GM19372 (cell line): ENCODE results near the gene IL4R.
"Not testable (repeated sequence)": the region's sequence is repeated elsewhere in the genome, so short reads cannot be mapped to it uniquely, and the experiment has no call there.

Experiments
- ATAC-seq: cut with Tn5 transposase; IDR thresholded peaks from one replicate; pipeline ENCODE4 v1.9.1; 2021; ENCODE audit warnings: mild to moderate bottlenecking, low read depth, moderate library complexity; ENCODE audit not compliant: unreplicated experiment

IL4R gene

DNA sequence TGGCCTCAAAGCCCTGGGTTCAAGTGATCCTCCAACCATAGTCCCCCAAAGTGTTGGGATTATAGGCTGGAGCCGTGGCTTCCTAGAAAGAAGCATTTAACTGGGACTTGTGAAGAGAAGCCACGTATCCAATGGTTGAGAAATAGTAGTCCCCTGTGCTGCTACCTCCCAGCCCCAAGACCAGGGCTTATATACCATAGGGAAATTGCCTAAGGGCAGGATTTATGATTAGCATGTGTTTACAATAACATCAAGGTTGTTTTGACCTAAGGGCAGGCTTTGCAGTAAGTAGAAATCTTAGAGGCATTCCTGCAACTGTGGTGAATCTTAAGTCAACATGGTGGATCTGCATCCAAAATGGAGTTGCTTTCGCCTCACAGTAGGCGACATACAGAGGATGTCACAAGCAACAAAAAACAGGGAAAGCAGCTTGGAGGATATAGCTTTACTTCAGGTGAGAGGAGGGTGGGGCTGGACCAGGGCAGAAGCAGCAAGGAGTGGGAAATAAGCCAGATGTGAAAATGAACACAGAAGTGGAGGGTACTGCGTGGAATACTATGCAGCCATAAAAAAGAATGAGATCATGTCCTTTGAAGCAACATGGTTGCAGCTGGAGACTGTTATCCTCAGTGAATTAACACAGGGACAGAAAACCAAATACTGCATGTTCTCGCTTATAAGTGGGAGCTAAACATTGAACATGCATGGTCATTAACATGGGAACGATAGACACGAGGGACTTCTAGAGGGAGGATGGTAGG, 26.5 kb upstream of the IL4R start:
- no peak for ATAC-seq

DNA sequence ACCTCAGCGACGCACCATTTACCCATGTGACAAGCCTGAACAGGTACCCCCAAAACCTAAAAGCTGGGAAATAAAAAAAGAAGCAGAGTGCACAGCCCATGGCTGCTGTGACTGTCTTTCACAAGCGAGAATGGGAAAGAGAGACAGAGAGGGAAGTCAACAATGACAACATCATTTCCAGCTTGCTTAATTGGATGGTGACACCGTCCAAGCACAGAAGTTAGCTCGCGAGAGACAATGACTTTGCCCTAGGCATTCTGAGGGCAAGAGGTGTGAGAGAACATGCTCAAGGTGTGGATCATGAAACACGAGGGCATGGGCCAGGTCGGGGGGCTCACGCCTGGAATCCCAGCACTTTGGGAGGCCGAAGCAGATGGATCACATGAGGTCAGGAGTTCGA, 25.9 kb upstream of the IL4R start:
- no peak for ATAC-seq

DNA sequence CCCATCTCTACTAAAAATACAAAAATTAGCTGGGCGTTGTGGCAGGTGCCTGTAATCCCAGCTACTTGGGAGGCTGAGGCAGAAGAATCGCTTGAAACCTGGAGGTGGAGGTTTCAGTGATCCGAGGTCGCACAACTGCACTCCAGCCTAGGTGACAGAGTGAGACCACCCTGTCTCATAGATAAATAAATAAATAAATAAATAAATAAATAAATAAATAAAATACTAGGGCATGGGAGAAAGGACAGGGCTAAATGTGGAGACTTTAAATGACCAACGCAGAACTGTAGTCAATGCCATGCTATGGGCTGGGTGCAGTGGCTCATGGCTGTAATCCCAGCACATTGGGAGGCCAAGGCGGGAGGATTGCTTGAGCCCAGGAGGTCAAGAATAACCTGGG, 25.5 kb upstream of the IL4R start:
- ATAC-seq = not testable (repeated sequence)

DNA sequence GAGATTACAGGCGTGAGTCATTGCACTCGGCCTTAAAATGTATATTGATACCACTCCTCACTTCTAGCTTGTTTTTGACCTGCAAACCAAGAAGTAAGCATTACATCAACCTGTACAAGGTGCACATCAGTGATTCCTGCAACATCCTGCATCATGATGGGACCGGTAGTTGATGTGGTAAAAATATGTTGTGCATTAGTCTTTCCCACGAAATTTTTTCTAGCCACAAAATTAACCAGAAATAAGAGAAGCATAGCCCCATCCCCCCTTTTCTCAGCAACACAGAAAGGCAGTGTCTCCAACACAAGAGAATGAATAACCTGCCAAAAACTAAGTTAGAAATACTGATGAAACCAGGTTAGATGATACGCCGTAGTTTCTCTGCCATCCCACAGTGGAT, 24.1 kb upstream of the IL4R start:
- no peak for ATAC-seq

- no peak for ATAC-seq
Measured at GRCh38 chr16:27290562-27290961, 23.2 kb upstream of the IL4R start.

DNA sequence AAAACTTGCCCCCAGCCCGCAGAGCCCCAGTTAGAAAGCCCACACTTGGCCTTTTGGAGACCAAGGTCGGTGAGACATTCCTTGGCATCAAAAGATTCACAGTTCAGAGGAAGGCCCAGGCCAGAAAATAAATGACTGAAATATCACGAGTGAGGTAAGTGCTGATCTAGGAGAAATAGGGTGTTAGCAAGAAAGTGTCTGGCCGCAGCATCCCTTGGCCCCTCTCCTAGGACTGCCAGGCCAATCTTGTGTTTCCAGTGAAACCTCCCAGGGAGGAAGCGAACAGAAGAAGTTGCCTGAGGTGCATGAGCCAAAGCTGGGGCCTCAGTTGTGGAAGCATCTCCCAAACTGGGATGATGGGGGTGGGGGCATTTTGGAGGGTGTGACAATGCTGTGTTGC, 22.7 kb upstream of the IL4R start:
- no peak for ATAC-seq

DNA sequence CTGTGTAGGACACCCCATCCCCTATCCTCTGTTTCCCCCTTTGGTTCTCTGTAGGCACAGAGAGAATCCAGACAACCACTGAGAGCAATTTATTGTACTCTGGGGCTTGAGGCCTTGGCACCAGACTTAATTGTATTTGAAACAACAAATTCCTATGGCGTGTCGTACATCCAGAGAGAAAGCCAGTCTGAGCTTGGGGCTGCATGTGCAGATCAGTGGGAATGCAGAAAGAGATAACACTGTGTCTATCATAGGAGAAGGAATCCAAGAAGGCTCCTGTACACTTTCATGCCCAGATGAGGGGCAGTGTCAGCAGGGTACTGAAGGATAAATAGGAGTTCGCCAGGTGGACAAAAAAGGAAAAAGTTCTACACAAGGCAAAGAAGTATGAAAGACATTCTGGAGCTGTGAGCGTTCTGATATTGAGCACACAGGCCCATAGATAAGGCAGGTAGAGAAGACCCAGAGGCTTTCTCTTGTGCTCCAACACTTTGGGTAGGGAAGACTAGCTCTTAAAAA, 22.0 kb upstream of the IL4R start:
- no peak for ATAC-seq

DNA sequence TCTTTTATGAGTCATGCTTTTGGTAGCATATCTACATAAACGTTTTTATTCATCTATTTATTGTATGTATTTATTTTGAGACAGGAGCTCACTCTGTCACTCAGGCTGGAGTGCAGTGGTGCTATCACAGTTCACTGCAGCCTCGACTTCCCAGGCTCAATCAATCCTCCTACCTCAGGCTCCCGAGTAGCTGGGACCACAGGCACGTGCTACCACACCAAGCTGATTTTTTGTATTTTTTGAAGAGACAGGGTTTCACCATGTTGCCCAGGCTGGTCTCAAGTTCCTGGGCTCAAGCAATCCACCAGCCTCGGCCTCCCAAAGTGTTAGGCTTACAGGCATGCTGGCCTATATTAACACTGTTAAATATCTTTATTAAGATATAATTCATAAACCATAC, 20.4 kb upstream of the IL4R start:
- no peak for ATAC-seq

- ATAC-seq = no peak
Measured at GRCh38 chr16:27298132-27298531, 15.6 kb upstream of the IL4R start.

DNA sequence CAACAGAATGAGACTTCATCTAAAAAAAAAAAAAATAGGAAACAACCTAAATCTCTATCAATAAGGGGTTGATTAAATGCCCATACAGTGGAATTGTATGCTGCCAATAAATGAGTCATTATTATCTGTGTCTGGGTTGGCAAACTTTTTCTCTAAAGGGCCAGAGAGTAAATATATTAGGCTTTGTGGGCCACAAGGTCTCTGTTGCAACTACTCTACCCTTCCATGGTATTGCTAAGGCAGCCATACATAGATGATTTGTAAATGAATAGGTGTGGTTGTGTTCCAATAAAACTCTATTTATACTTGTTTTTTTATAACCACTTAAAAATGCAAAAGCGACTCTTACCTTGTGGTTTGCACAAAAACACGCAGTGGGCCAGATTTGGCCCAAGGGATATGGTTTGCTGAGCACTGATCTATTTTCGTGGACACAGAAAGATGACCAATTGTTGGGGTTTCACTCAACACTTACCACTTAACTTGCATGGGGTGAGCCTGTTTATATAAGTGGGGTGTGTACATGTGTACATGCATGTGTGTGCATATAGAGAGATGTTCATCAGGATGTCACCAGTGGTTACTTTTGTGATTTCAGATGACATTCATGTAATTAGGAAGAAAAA, 12.4 kb upstream of the IL4R start:
- ATAC-seq = no peak

DNA sequence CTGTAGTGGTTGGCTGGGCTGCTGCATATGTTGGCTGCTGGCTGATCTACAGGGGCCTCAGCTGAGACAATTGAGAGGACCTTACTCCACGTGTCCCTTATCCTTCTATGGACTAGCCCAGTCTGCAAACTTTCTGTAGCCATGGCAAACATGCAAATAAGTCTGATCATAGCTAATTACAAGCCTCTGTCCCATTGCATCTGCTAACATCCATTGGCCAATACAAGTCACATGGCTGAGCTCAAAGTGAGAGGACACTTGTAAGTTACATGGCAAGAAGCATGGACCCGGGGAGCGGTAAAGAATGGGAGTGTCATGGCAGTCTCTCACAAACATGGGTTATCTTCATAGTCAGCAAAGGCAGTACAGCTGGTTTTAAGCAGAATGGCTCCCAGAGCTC, 11.6 kb upstream of the IL4R start:
- ATAC-seq = no peak

- no peak for ATAC-seq
Measured at GRCh38 chr16:27303256-27304100, 10.3 kb upstream of the IL4R start.

- ATAC-seq = no peak
Measured at GRCh38 chr16:27304102-27304501, 9.7 kb upstream of the IL4R start.

DNA sequence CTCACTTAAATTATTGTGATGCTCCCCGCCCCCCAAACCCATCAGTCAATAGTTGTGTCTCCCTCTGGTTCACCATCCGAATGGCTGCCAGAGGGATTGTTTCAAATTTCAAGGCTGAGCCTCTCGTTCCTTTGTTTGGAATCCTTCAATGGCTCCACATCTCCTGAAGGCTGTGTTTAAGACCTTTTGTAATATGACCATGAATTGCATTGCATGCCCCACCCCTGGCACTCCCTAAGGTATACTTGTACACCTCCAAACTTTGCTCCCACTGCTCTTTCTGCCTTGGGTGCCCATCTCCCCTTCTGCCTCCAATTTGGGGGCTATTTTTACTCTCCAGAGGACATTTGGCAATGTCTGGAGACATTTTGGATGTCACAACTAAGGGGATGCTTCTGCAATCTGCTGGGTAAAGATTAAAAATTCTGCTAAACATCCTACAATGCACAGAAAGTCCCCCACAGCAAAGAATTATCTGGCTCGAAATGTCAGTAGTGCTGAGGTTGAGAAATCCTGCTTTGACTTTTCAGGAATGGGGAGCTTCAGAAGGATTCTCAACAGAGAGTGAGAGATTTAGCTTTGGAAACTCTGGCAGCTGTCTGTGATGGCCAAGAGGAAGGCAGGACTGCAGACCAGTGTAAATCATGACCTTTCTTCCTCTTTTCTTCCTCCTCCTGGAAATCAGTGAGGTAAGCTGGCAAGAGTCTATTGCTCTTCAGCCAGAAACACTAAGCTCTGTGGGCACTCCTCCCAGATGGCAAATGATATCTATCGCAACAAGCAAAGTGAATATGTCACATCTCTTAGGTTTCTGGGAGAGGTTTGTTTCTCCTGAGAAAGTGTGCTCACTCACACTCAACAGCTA, 8.7 kb upstream of the IL4R start:
- no peak for ATAC-seq

- ATAC-seq = no peak
Measured at GRCh38 chr16:27305839-27306442, 7.8 kb upstream of the IL4R start.

GRCh38 chr16:27308792-27309191, 5.0 kb upstream of the IL4R start:
- no peak for ATAC-seq

DNA sequence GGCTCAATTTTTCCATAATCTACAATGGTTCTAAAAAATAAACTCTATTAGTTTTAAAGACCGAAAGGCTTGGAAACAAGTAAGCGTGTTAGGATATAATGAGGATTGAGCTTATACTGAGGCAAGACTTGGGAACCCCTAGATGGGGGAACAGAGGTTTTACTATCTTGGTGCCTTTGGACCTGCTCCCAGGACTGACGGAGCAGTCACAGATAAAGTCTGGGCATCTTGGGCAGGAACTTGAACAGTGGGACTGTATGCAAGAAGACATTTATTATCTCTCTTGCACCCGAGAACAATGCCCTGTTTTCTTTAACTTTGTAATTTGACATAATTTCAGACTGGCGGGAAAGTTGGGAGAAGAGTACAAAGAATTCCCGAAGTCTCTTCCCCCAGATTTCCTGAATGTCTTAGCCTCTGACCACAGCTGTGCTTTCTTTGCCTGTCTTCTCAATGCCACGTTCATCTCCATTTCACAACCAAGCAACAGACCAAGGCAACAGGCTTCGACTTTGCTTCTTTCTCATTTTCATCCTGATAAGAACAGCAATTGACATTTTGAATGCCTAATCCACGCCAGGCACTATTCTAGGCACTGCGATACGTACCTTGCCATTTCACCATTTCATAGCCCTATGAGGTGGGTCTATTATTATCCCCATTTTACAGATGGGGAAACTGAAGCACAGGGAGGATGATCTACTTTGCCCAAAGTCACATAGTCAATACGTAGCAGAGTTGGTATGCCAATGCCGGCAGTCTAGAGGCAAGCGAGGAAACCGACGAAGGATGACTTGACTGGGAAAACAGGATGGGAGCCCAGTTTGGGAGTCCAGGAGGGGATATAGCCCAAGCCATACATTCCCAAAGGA, 3.0 kb upstream of the IL4R start:
- ATAC-seq = no peak

- ATAC-seq = no peak
Measured at GRCh38 chr16:27311448-27311830, 2.3 kb upstream of the IL4R start.

GRCh38 chr16:27311897-27312303, 1.9 kb upstream of the IL4R start:
- no peak for ATAC-seq
